ENCODE measurements around the gene PDILT. TPM values are rescaled to one million over a fixed set of nuclear protein-coding genes. Genes with fewer than 3 reads are reported as not detected.

The PDILT gene
- total and polyA plus RNA-seq, 2 of the 8 experiments (the other 6 are each of a cell fraction or from before 2014, with no cell fraction given): not detected

- ChIA-PET POLR2A (ENCODE audit: partially characterized antibody) (no interaction called here), CTCF (ENCODE audit: partially characterized antibody) (interaction anchor here (0.6 to 7.6 kb wide), 6 partner anchors 13 to 483 kb away, joined by 3 to 114 read pairs (median 4); no protein-coding TSS in a partner anchor)
- no peak overlapping the region for H3K4me2 ChIP-seq (ENCODE audit: insufficient read depth in 1 of 2, low read depth in 2 of 2, low read length in 2 of 2)
- H3K27me3 ChIP-seq (replicated peaks in 1 of 4; ENCODE audit: control insufficient read depth in 3 of 4, extremely low read depth in 1 of 4, insufficient read depth in 3 of 4, low read length in 3 of 4): no peaks in the 10 kb centered on the region; a peak in 1 of 7 replicates
- H3K27ac ChIP-seq (ENCODE audit: low read depth, low read length): no peak overlapping the region
- H3K56ac ChIP-seq (replicated peaks; ENCODE audit: insufficient read length, low read depth, low read length): no peak overlapping the region
- H3K23me2 ChIP-seq (ENCODE audit: low read depth, low read length): no peaks in the 10 kb centered on the region; the same call in 1 of the 2 replicates
- no peak overlapping the region for H4K91ac ChIP-seq (replicated peaks; ENCODE audit: insufficient read length, low read length)
- H3K4ac ChIP-seq (replicated peaks; ENCODE audit: insufficient read length, low read depth, low read length): no peak overlapping the region
- 88% methylated on average over 3 of the region's 3 CpGs; no CpG with 5 or more reads in 1 of the 2 experiments for WGBS, 2 experiments (ENCODE audit: extremely low coverage in 1 of 2, insufficient coverage in 1 of 2, insufficient read length in 1 of 2, insufficient replicate concordance in 2 of 2, low coverage in 1 of 2, low lambda C conversion rate in 2 of 2, missing lambda C conversion rate in 1 of 2)
- DNase-seq (ENCODE audit: low read depth in 1 of 2, low spot score in 2 of 2) (no peak), FAIRE-seq (no peak)
- H3K23ac ChIP-seq (ENCODE audit: insufficient read length): no peak overlapping the region
- H3K9me3 ChIP-seq (ENCODE audit: insufficient read depth in 2 of 2, low read depth in 1 of 2, low read length in 1 of 2): no peaks in the 10 kb centered on the region
- no peaks in the 10 kb centered on the region for H3K36me3 ChIP-seq (ENCODE audit: control insufficient read depth in 2 of 4, insufficient read depth in 4 of 4, low read length in 3 of 4)
- no peak overlapping the region for H3K18ac ChIP-seq (ENCODE audit: extremely low read depth, low read length)
- TF ChIP-seq HDAC6 (IDR thresholded peaks at IDR 0.05; ENCODE audit: low read depth, low read length) (no peak), SIRT6 (IDR thresholded peaks at IDR 0.05; ENCODE audit: low read length) (no peak), POU5F1 (IDR thresholded peaks at IDR 0.05; ENCODE audit: low read depth, low read length) (no peak), CTCF (IDR thresholded peaks at IDR 0.05; ENCODE audit: control extremely low read depth in 1 of 3, insufficient read depth in 1 of 3, low read depth in 1 of 3, low read length in 3 of 3) (no peak), MAFK (IDR thresholded peaks at IDR 0.05; ENCODE audit: low read depth, low read length) (no peak), SP1 (IDR thresholded peaks at IDR 0.05; ENCODE audit: low read depth, low read length) (no peak), CHD1 (IDR thresholded peaks at IDR 0.05; ENCODE audit: low read depth, low read length) (no peak), KDM5A (IDR thresholded peaks at IDR 0.05; ENCODE audit: low read length) (no peak), SIX5 (IDR thresholded peaks at IDR 0.05; ENCODE audit: low read depth, low read length) (no peak), ASH2L (IDR thresholded peaks at IDR 0.05; ENCODE audit: low read length) (no peak)
- TF ChIP-seq, protein P1, sequence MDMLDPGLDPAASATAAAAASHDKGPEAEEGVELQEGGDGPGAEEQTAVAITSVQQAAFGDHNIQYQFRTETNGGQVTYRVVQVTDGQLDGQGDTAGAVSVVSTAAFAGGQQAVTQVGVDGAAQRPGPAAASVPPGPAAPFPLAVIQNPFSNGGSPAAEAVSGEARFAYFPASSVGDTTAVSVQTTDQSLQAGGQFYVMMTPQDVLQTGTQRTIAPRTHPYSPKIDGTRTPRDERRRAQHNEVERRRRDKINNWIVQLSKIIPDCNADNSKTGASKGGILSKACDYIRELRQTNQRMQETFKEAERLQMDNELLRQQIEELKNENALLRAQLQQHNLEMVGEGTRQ (IDR thresholded peaks at IDR 0.05; ENCODE audit: low read length): no peak
- H2AK5ac ChIP-seq (ENCODE audit: low read depth, low read length): no peak overlapping the region
- no peak overlapping the region for H2BK15ac ChIP-seq (ENCODE audit: low read length)
- H2BK120ac ChIP-seq (replicated peaks; ENCODE audit: low read depth, low read length): no peak overlapping the region
- H3K9ac ChIP-seq (replicated peaks in 1 of 4; ENCODE audit: extremely low read depth in 1 of 4, low read depth in 3 of 4, low read length in 3 of 4): no peak overlapping the region
- no peak overlapping the region for H3K4me3 ChIP-seq (ENCODE audit: extremely low read depth in 1 of 4, insufficient read depth in 2 of 4, low read depth in 3 of 4, low read length in 4 of 4)
- H3K4me1 ChIP-seq (replicated peaks in 1 of 4; ENCODE audit: control insufficient read depth in 3 of 4, insufficient read depth in 4 of 4, low read length in 3 of 4): no peaks in the 10 kb centered on the region
- no peak overlapping the region for H3K14ac ChIP-seq (ENCODE audit: insufficient read length)
- H2BK5ac ChIP-seq (ENCODE audit: low read depth, low read length): no peak overlapping the region
- H2BK12ac ChIP-seq (ENCODE audit: low read depth, low read length): no peak overlapping the region
- H3K79me1 ChIP-seq (ENCODE audit: low read depth, low read length): no peaks in the 10 kb centered on the region; the same call in 1 of the 2 replicates
- H4K8ac ChIP-seq (ENCODE audit: extremely low read depth, insufficient read depth, low read length): no peak overlapping the region
- H2BK20ac ChIP-seq (ENCODE audit: low read length): no peak overlapping the region
- no peaks in the 10 kb centered on the region for H4K20me1 ChIP-seq (replicated peaks in 1 of 2; ENCODE audit: control insufficient read depth in 1 of 2, insufficient read depth in 2 of 2, low read length in 2 of 2)
- H2AFZ ChIP-seq (ENCODE audit: low read length): no peak overlapping the region
- no peak overlapping the region for H4K5ac ChIP-seq (ENCODE audit: insufficient read length, low read depth, low read length)
- no peaks in the 10 kb centered on the region for H3K79me2 ChIP-seq (ENCODE audit: control insufficient read depth in 1 of 2, insufficient read depth in 2 of 2, low read length in 2 of 2)
Measured at GRCh38 chr16:20380782-20381181, 23.8 kb downstream of the PDILT start.

Measured in H1 (cell line).